HG03196 (cell line): Measurements from ENCODE around the gene TMEM41B.

Source experiments
- ATAC-seq: cut with Tn5 transposase; IDR thresholded peaks from one replicate; pipeline ENCODE4 v1.9.1; 2021; ENCODE audit not compliant: unreplicated experiment

The TMEM41B gene

GRCh38 chr11:9310485-9311090, 3.8 kb downstream of the TMEM41B start:
- no peak for ATAC-seq

- no peak for ATAC-seq
Measured at GRCh38 chr11:9304178-9304577, 10.2 kb downstream of the TMEM41B start.

GRCh38 chr11:9302448-9302847, 11.9 kb downstream of the TMEM41B start:
- ATAC-seq = no peak

GRCh38 chr11:9301720-9302119, 12.7 kb downstream of the TMEM41B start:
- ATAC-seq = no peak

GRCh38 chr11:9293646-9294045, 20.7 kb downstream of the TMEM41B start:
- ATAC-seq = no peak

- ATAC-seq = no peak
Measured at GRCh38 chr11:9285850-9286587, 28.4 kb downstream of the TMEM41B start.

GRCh38 chr11:9280655-9281301, 33.6 kb downstream of the TMEM41B start:
- ATAC-seq = peak; percentile 90

- no peak for ATAC-seq
Measured at GRCh38 chr11:9277176-9277575, 37.2 kb downstream of the TMEM41B start.

GRCh38 chr11:9276571-9276970, 37.8 kb downstream of the TMEM41B start:
- ATAC-seq = no peak

GRCh38 chr11:9274499-9275258, 39.7 kb downstream of the TMEM41B start:
- no peak for ATAC-seq

GRCh38 chr11:9273376-9274336, 40.7 kb downstream of the TMEM41B start:
- ATAC-seq = no peak

- no peak for ATAC-seq
Measured at GRCh38 chr11:9269492-9270013, 44.8 kb downstream of the TMEM41B start.

GRCh38 chr11:9267680-9268079, 46.7 kb downstream of the TMEM41B start:
- ATAC-seq = no peak

- no peak for ATAC-seq
Measured at GRCh38 chr11:9266926-9267325, 47.5 kb downstream of the TMEM41B start.

- no peak for ATAC-seq
Measured at GRCh38 chr11:9266132-9266736, 48.2 kb downstream of the TMEM41B start.

- ATAC-seq = no peak
Measured at GRCh38 chr11:9265211-9266131, 48.9 kb downstream of the TMEM41B start, which contains the start of gene DENND5A. TSS of gene DENND5A (minus strand) at chr11:9265350. CDS start at chr11:9265069, 281 bp downstream.

GRCh38 chr11:9264316-9265210, 49.8 kb downstream of the TMEM41B start:
- no peak for ATAC-seq
